Uterus (tissue), 2 donors: ENCODE results near the gene RELL1.

Source experiments
- POLR2A ChIP-seq, 2 donors: fragments of 450-650 bp; IDR thresholded peaks; one replicate each; pipeline ENCODE4 v1.6.1; 2016; ENCODE audit warnings: antibody characterized with exemption in 2 of 2, mild to moderate bottlenecking in 1 of 2, moderate library complexity in 1 of 2
- TF ChIP-seq, protein P1 (sequence below), 4 experiments: fragments of 200-600 bp in 2 of 4; fragments of 450-650 bp in 2 of 4; sonication (generic) in 2 of 4; IDR thresholded peaks; one replicate each; pipeline ENCODE4 v1.5.1; 2016 to 2019; ENCODE audit warnings: antibody characterized with exemption in 4 of 4, mild to moderate bottlenecking in 2 of 4, moderate library complexity in 1 of 4

DNA sequence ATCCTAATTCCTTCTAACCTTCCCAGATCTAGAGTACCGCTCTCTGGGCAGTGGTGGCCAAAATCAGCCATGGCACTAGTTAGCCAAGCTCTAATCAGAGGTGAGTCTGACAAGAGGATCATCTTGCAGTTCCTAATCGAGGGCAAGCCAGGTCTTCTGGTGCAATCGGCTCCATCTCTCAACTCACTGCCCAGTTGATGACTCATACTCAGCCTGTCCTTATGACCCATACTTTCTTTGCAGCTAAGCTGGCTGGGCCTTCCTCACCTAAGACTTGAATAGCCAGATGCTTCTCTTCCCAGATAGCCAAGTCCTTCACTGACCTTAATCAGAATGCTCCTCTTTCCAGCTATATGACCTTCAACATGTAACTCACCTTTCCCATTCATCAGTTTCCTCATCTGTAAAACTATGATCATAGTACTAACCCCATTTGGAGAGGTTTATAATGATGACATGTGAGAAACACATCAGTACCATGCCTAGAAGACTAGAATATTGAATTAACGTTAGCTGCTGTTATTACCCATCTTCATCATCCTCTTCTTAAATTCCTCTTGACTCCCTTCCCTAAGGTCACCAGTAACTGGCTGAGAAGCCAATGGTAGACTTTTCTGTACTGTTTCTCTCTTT is 57.1 kb downstream of the RELL1 start:
- TF ChIP-seq, protein P1, sequence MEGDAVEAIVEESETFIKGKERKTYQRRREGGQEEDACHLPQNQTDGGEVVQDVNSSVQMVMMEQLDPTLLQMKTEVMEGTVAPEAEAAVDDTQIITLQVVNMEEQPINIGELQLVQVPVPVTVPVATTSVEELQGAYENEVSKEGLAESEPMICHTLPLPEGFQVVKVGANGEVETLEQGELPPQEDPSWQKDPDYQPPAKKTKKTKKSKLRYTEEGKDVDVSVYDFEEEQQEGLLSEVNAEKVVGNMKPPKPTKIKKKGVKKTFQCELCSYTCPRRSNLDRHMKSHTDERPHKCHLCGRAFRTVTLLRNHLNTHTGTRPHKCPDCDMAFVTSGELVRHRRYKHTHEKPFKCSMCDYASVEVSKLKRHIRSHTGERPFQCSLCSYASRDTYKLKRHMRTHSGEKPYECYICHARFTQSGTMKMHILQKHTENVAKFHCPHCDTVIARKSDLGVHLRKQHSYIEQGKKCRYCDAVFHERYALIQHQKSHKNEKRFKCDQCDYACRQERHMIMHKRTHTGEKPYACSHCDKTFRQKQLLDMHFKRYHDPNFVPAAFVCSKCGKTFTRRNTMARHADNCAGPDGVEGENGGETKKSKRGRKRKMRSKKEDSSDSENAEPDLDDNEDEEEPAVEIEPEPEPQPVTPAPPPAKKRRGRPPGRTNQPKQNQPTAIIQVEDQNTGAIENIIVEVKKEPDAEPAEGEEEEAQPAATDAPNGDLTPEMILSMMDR (IDR thresholded peaks at IDR 0.05) = no peak
- no peak for TF ChIP-seq POLR2A (IDR thresholded peaks at IDR 0.05)
